ENCODE measurements around the gene ASGR2. TPM values are rescaled to one million over a fixed set of nuclear protein-coding genes. Genes with fewer than 3 reads are reported as not detected.
"Not testable (repeated sequence)": the region's sequence is repeated elsewhere in the genome, so short reads cannot be mapped to it uniquely, and the experiment has no call there.

Gene ASGR2
- total RNA-seq, 4 donors from 2014 or later = not detected

GRCh38 chr17:7098802-7099459, 15.7 kb downstream of the ASGR2 start:
- TF ChIP-seq POLR2A (IDR thresholded peaks at IDR 0.05) (no peak), CTCF (IDR thresholded peaks at IDR 0.05) (no peak)
- H3K9me3 ChIP-seq = no peaks in the 10 kb centered on the region
- no peak overlapping the region for H3K27ac ChIP-seq
- no peak overlapping the region for H3K4me3 ChIP-seq
- H3K36me3 ChIP-seq = no peaks in the 10 kb centered on the region
- H3K4me1 ChIP-seq = no peaks in the 10 kb centered on the region
- DNase-seq = peak in 1 of 3 donors; percentile 35
- no peaks in the 10 kb centered on the region for H3K27me3 ChIP-seq

GRCh38 chr17:7097940-7098339, 16.7 kb downstream of the ASGR2 start:
- no peak for DNase-seq
- Histone ChIP-seq H3K36me3 (no peaks in the 10 kb centered on the region), H3K4me1 (no peaks in the 10 kb centered on the region), H3K27me3 (no peaks in the 10 kb centered on the region), H3K27ac (no peak overlapping the region), H3K9me3 (no peaks in the 10 kb centered on the region), H3K4me3 (no peak overlapping the region)
- no peak for TF ChIP-seq POLR2A (IDR thresholded peaks at IDR 0.05)
- no peak for TF ChIP-seq CTCF (IDR thresholded peaks at IDR 0.05)

- Histone ChIP-seq H3K4me3 (no peak overlapping the region), H3K27me3 (no peaks in the 10 kb centered on the region), H3K4me1 (no peaks in the 10 kb centered on the region), H3K27ac (no peak overlapping the region), H3K9me3 (no peaks in the 10 kb centered on the region), H3K36me3 (no peaks in the 10 kb centered on the region)
- no peak for TF ChIP-seq POLR2A (IDR thresholded peaks at IDR 0.05)
- TF ChIP-seq CTCF (IDR thresholded peaks at IDR 0.05) = no peak
- no peak for DNase-seq
Measured at GRCh38 chr17:7095625-7096024, 19.0 kb downstream of the ASGR2 start.

- Histone ChIP-seq H3K4me1 (no peaks in the 10 kb centered on the region), H3K9me3 (no peaks in the 10 kb centered on the region), H3K36me3 (no peaks in the 10 kb centered on the region), H3K4me3 (no peak overlapping the region), H3K27me3 (no peaks in the 10 kb centered on the region), H3K27ac (no peak overlapping the region)
- DNase-seq = peak in 1 of 3 donors; percentile 40
- TF ChIP-seq POLR2A (IDR thresholded peaks at IDR 0.05) (no peak), CTCF (IDR thresholded peaks at IDR 0.05) (no peak)
Measured at GRCh38 chr17:7094652-7095019, 20.0 kb downstream of the ASGR2 start.

- not testable (repeated sequence) for H3K4me1 ChIP-seq, H3K4me3 ChIP-seq, H3K27me3 ChIP-seq, H3K27ac ChIP-seq, H3K9me3 ChIP-seq, H3K36me3 ChIP-seq
- DNase-seq = peak in 1 of 3 donors; percentile 36
Measured at GRCh38 chr17:7091311-7092005, 23.2 kb downstream of the ASGR2 start.

GRCh38 chr17:7089570-7089969, 25.1 kb downstream of the ASGR2 start:
- not testable (repeated sequence) for H3K4me1 ChIP-seq, H3K9me3 ChIP-seq, H3K27me3 ChIP-seq, DNase-seq, H3K27ac ChIP-seq, H3K36me3 ChIP-seq, H3K4me3 ChIP-seq

- H3K36me3 ChIP-seq, DNase-seq, H3K27me3 ChIP-seq, H3K9me3 ChIP-seq, H3K4me1 ChIP-seq, H3K27ac ChIP-seq, H3K4me3 ChIP-seq: not testable (repeated sequence)
Measured at GRCh38 chr17:7088442-7088841, 26.2 kb downstream of the ASGR2 start.

Measured in Peyer's patch (tissue), 4 donors.